MM.1S (cell line): Measurements from ENCODE around the gene DPCD.

Source experiments
- EZH2 ChIP-seq: fragments of 300-600 bp; sonication (generic); optimal IDR thresholded peaks from 2 replicates; pipeline ENCODE3; 2017; ENCODE audit warnings: low read depth, mild to moderate bottlenecking, antibody characterized with exemption, low read length, mixed read lengths
- EZH2phosphoT487 ChIP-seq: fragments of 300-600 bp; sonication (generic); IDR thresholded peaks from 2 replicates; pipeline ENCODE4 v1.6.1; 2018; ENCODE audit warnings: antibody characterized with exemption, low read length
- TF ChIP-seq, protein P1 (sequence below): fragments of 300-600 bp; sonication (generic); IDR thresholded peaks from 2 replicates; pipeline ENCODE4 v1.5.1; 2016; ENCODE audit warnings: antibody characterized with exemption, low read length, mixed read lengths

DNA sequence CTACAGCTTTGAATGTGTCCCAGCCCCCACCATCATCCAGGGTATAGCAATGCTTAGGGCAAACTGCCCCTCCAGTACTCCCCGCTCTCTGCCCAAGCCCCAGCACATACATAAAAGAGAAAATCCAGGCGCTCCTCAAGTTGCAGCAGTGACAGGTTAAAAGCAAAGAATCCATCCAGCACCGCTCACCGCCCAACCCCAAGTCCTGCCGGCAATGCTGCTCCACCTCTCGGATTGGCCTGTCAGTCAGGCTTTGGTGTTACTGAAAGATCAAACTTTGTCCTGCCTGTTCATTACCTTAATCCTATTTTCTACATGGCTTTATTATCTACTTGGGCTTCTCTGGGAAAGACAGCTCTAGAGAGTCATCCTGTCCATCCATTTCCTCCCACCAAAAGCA is 31.9 kb downstream of the DPCD start:
- TF ChIP-seq EZH2 (no peak), EZH2phosphoT487 (no peak)
- TF ChIP-seq, protein P1, sequence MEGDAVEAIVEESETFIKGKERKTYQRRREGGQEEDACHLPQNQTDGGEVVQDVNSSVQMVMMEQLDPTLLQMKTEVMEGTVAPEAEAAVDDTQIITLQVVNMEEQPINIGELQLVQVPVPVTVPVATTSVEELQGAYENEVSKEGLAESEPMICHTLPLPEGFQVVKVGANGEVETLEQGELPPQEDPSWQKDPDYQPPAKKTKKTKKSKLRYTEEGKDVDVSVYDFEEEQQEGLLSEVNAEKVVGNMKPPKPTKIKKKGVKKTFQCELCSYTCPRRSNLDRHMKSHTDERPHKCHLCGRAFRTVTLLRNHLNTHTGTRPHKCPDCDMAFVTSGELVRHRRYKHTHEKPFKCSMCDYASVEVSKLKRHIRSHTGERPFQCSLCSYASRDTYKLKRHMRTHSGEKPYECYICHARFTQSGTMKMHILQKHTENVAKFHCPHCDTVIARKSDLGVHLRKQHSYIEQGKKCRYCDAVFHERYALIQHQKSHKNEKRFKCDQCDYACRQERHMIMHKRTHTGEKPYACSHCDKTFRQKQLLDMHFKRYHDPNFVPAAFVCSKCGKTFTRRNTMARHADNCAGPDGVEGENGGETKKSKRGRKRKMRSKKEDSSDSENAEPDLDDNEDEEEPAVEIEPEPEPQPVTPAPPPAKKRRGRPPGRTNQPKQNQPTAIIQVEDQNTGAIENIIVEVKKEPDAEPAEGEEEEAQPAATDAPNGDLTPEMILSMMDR, result no peak
